HepG2 (cell line): ENCODE measurements around the gene NSFL1C. TPM values are rescaled to one million over a fixed set of nuclear protein-coding genes. Genes with fewer than 3 reads are reported as not detected.

Experiments
- AHDC1 ChIP-seq: sonication (generic); formaldehyde crosslinking; IDR thresholded peaks from 2 replicates; pipeline ENCODE4 v1.5.1; 2020; ENCODE audit warnings: mild to moderate bottlenecking, missing genetic modification reagents, borderline replicate concordance
- CBFB ChIP-seq: sonication (generic); formaldehyde crosslinking; IDR thresholded peaks from 2 replicates; pipeline ENCODE4 v1.4.0; 2020; ENCODE audit warnings: missing genetic modification reagents
- CEBPZ ChIP-seq: IDR thresholded peaks from 2 replicates; pipeline ENCODE4 v1.6.1; 2012; ENCODE audit warnings: low read length, improper control_type of control experiment
- ISX ChIP-seq: sonication (generic); formaldehyde crosslinking; conservative IDR thresholded peaks from 2 replicates; pipeline ENCODE4 v1.5.0; 2020; ENCODE audit warnings: missing genetic modification reagents
- MIER2 ChIP-seq: IDR thresholded peaks from 2 replicates; pipeline ENCODE4 v1.6.1; 2016; ENCODE audit warnings: missing biosample characterization, missing genetic modification reagents
- PHF21A ChIP-seq: sonication (generic); formaldehyde crosslinking; IDR thresholded peaks from 2 replicates; pipeline ENCODE4 v1.5.0; 2020; ENCODE audit warnings: mild to moderate bottlenecking, missing genetic modification reagents
- RAD51 ChIP-seq: fragments of 450-650 bp; IDR thresholded peaks from 2 replicates; pipeline ENCODE4 v1.6.1; 2016; ENCODE audit warnings: borderline replicate concordance
- SKIL ChIP-seq: sonication (generic); formaldehyde crosslinking; IDR thresholded peaks from 2 replicates; pipeline ENCODE4 v1.8.0; 2022; ENCODE audit warnings: missing genetic modification reagents, mild to moderate bottlenecking, moderate library complexity, borderline replicate concordance
- ZFP36L1 ChIP-seq: sonication (generic); formaldehyde crosslinking; IDR thresholded peaks from 2 replicates; pipeline ENCODE4 v1.8.0; 2022; ENCODE audit warnings: mild to moderate bottlenecking, missing genetic modification reagents, moderate library complexity
- ZNF576 ChIP-seq: sonication (generic); formaldehyde crosslinking; IDR thresholded peaks from 2 replicates; pipeline ENCODE4 v1.4.0; 2020; ENCODE audit warnings: mild to moderate bottlenecking, missing genetic modification reagents
- polyA plus RNA-seq, 8 experiments: library from polyadenylated mRNA; depleted of rRNA in 3 of 8; stranded (reverse) in 7 of 8; unstranded in 1 of 8; fragments of >200 nt; fragmentation: Illumina TruSeq in 4 of 8; extraction: Trizol in 4 of 8; gene quantifications; 2 replicates each; pipeline versions ENCODE4 v1.2.1 to v1.2.3, GENCODE V29; 2011 to 2016; ENCODE audit warnings: low read depth in 4 of 8, missing spikeins in 1 of 8, mixed read lengths in 1 of 8; ENCODE audit not compliant: insufficient read depth in 1 of 8
- total RNA-seq, 5 experiments: library from RNA; depleted of rRNA; stranded (reverse); fragments of >200 nt; fragmentation: Illumina TruSeq; extraction: Trizol; gene quantifications; 2 replicates each; pipeline ENCODE4 v1.2.3, GENCODE V29; 2016; ENCODE audit warnings: low read depth in 1 of 5
- TF ChIP-seq, protein P1 (sequence below): sonication (generic); formaldehyde crosslinking; IDR thresholded peaks from 2 replicates; pipeline ENCODE4 v1.5.0; 2020; ENCODE audit warnings: mild to moderate bottlenecking, missing genetic modification reagents
- TF ChIP-seq, protein P2 (sequence below): fragments of 450-650 bp; IDR thresholded peaks from 2 replicates; pipeline ENCODE4 v1.6.1; 2016

NSFL1C gene
- total and polyA plus RNA-seq, 2 of the 13 experiments (the other 11 are each of a cell fraction or from before 2014, with no cell fraction given), result 22.9 to 62.7 TPM

DNA sequence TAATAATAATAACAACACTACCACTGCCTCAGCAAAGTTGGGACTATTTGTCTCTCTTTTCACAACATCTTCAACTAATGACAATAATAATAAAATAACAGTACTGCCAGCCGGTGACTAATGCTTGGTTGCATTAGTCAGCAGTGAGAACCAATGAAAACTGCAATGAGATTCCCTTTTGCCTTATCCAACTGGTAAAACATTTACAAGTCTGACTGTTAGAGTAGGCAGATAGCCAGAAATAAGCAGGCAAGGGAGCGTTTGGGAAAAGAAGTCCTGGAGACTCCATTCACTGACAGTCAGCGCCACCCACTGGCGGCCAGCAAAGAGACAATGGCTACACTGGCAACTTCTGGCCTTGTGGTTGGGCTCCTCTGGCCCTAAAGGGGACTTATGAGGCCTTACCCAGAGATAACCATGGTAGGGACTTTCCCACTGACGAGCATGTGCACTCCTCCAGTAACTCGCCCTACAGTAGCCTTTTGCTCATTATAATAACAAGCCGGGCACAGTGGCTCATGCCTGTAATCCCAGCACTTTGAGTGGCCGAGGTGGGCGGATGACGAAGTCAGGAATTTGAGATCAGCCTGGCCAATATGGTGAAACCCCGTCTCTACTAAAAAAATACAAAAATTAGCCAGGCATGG is 3.4 kb upstream of the NSFL1C start (continued):
- TF ChIP-seq SKIL (CRISPR knock-in tag) (no peak), ISX (CRISPR knock-in tag) (no peak), AHDC1 (CRISPR knock-in tag) (no peak; the same call in 1 of the 2 replicates), CBFB (CRISPR knock-in tag) (peak; percentile 75), MIER2 (CRISPR knock-in tag) (peak; percentile 86), ZNF576 (no peak), RAD51 (no peak), CEBPZ (no peak), ZFP36L1 (CRISPR knock-in tag) (0 out of 2 replicates have a peak, but pooled peaks have one; percentile 43), PHF21A (peak; percentile 86; the same call in 1 of the 2 replicates)
- TF ChIP-seq, protein P1, sequence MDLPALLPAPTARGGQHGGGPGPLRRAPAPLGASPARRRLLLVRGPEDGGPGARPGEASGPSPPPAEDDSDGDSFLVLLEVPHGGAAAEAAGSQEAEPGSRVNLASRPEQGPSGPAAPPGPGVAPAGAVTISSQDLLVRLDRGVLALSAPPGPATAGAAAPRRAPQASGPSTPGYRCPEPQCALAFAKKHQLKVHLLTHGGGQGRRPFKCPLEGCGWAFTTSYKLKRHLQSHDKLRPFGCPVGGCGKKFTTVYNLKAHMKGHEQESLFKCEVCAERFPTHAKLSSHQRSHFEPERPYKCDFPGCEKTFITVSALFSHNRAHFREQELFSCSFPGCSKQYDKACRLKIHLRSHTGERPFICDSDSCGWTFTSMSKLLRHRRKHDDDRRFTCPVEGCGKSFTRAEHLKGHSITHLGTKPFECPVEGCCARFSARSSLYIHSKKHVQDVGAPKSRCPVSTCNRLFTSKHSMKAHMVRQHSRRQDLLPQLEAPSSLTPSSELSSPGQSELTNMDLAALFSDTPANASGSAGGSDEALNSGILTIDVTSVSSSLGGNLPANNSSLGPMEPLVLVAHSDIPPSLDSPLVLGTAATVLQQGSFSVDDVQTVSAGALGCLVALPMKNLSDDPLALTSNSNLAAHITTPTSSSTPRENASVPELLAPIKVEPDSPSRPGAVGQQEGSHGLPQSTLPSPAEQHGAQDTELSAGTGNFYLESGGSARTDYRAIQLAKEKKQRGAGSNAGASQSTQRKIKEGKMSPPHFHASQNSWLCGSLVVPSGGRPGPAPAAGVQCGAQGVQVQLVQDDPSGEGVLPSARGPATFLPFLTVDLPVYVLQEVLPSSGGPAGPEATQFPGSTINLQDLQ (CRISPR knock-in tag), result no peak
- TF ChIP-seq, protein P2, sequence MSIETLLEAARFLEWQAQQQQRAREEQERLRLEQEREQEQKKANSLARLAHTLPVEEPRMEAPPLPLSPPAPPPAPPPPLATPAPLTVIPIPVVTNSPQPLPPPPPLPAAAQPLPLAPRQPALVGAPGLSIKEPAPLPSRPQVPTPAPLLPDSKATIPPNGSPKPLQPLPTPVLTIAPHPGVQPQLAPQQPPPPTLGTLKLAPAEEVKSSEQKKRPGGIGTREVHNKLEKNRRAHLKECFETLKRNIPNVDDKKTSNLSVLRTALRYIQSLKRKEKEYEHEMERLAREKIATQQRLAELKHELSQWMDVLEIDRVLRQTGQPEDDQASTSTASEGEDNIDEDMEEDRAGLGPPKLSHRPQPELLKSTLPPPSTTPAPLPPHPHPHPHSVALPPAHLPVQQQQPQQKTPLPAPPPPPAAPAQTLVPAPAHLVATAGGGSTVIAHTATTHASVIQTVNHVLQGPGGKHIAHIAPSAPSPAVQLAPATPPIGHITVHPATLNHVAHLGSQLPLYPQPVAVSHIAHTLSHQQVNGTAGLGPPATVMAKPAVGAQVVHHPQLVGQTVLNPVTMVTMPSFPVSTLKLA, result no peak
